Cardiac muscle cell (in vitro differentiated cells and primary cell): Measurements from ENCODE around the gene TPRKB. TPM values are rescaled to one million over a fixed set of nuclear protein-coding genes. Genes with fewer than 3 reads are reported as not detected.
"Not testable (repeated sequence)": the region's sequence is repeated elsewhere in the genome, so short reads cannot be mapped to it uniquely, and the experiment has no call there.

Experiments used
- DNase-seq, 2 donors: peaks; one replicate each; pipeline versions ENCODE4 v3.0.0 to v3.0.0-alpha.2; 2010 to 2017; ENCODE audit warnings: low read depth in 1 of 2, low spot score in 1 of 2
- H3K27ac ChIP-seq: fragments of 200-600 bp; sonication (generic); 2 replicates; pipeline ENCODE4 v1.5.1; 2016
- H3K27me3 ChIP-seq: fragments of 200-600 bp; sonication (generic); 2 replicates; pipeline ENCODE4 v1.6.0; 2016; ENCODE audit warnings: control low read depth
- H3K36me3 ChIP-seq: fragments of 200-600 bp; sonication (generic); 2 replicates; pipeline ENCODE4 v1.5.1; 2016; ENCODE audit warnings: control low read depth
- H3K4me1 ChIP-seq: fragments of 200-600 bp; sonication (generic); 2 replicates; pipeline ENCODE4 v1.8.1; 2017; ENCODE audit warnings: low read depth, mild to moderate bottlenecking, mixed run types
- H3K4me3 ChIP-seq: fragments of 200-600 bp; sonication (generic); 2 replicates; pipeline ENCODE4 v1.5.1; 2016; ENCODE audit warnings: mild to moderate bottlenecking
- H3K9me3 ChIP-seq: fragments of 200-600 bp; sonication (generic); 2 replicates; pipeline ENCODE4 v1.5.1; 2017; ENCODE audit warnings: low read depth, mild to moderate bottlenecking, control low read depth
- CTCF ChIP-seq: IDR thresholded peaks from 2 replicates; pipeline ENCODE4 v1.5.1; 2012; ENCODE audit warnings: low read depth, mild to moderate bottlenecking, low read length
- polyA plus RNA-seq: library from polyadenylated mRNA; unstranded; fragments of >200 nt; fragmentation: Nextera tagmentation; extraction: Ambion mirVana; gene quantifications from 2 replicates; pipeline ENCODE4 v1.2.1, GENCODE V29; 2016
- total RNA-seq: library from RNA; depleted of rRNA; stranded (reverse); fragments of >200 nt; gene quantifications from 2 replicates; pipeline ENCODE4 v1.2.3, GENCODE V29; 2016

The TPRKB gene
- total and polyA plus RNA-seq, 2 experiments from 2014 or later = 12.9 to 63.1 TPM

- no peaks in the 10 kb centered on the region for H3K27me3 ChIP-seq
- no peak for TF ChIP-seq CTCF
- H3K4me3 ChIP-seq = peak overlapping the region; percentile 78
- H3K36me3 ChIP-seq = peaks cover 14% of the 10 kb centered on the region
- peak overlapping the region; percentile 46 for H3K27ac ChIP-seq
- H3K4me1 ChIP-seq = peaks cover 8% of the 10 kb centered on the region
- no peaks in the 10 kb centered on the region for H3K9me3 ChIP-seq
- DNase-seq = no peak
These were observed 767 bp downstream of the TPRKB start for GRCh38 chr2:73736378-73736777.

- H3K4me1 ChIP-seq = peaks cover 3% of the 10 kb centered on the region
- H3K27me3 ChIP-seq = no peaks in the 10 kb centered on the region
- no peak overlapping the region for H3K4me3 ChIP-seq
- no peak overlapping the region for H3K27ac ChIP-seq
- H3K9me3 ChIP-seq = no peaks in the 10 kb centered on the region
- peaks cover 24% of the 10 kb centered on the region for H3K36me3 ChIP-seq
- DNase-seq = no peak
- TF ChIP-seq CTCF = no peak
These were observed 6.3 kb downstream of the TPRKB start for GRCh38 chr2:73730810-73731209.

GRCh38 chr2:73728711-73729110, 8.4 kb downstream of the TPRKB start:
- Histone ChIP-seq H3K27ac (no peak overlapping the region), H3K9me3 (no peaks in the 10 kb centered on the region), H3K4me3 (no peak overlapping the region), H3K36me3 (peaks cover 21% of the 10 kb centered on the region), H3K4me1 (no peaks in the 10 kb centered on the region), H3K27me3 (no peaks in the 10 kb centered on the region)
- TF ChIP-seq CTCF = no peak
- DNase-seq = no peak

GRCh38 chr2:73728043-73728442, 9.1 kb downstream of the TPRKB start:
- H3K4me1 ChIP-seq = no peaks in the 10 kb centered on the region
- H3K4me3 ChIP-seq = no peak overlapping the region
- no peaks in the 10 kb centered on the region for H3K9me3 ChIP-seq
- no peaks in the 10 kb centered on the region for H3K27me3 ChIP-seq
- no peak for TF ChIP-seq CTCF
- H3K36me3 ChIP-seq = peaks cover 21% of the 10 kb centered on the region
- no peak for DNase-seq
- no peak overlapping the region for H3K27ac ChIP-seq

- H3K9me3 ChIP-seq, H3K4me3 ChIP-seq, H3K4me1 ChIP-seq: not testable (repeated sequence)
These were observed 10.5 kb downstream of the TPRKB start for GRCh38 chr2:73726657-73727056.

GRCh38 chr2:73718851-73719621, 18.1 kb downstream of the TPRKB start:
- Histone ChIP-seq H3K27me3 (no peaks in the 10 kb centered on the region), H3K4me1 (no peaks in the 10 kb centered on the region), H3K4me3 (no peak overlapping the region), H3K9me3 (no peaks in the 10 kb centered on the region), H3K27ac (no peak overlapping the region), H3K36me3 (no peaks in the 10 kb centered on the region)
- no peak for DNase-seq
- no peak for TF ChIP-seq CTCF

More at GRCh38 chr2:73726657-73727056, 10.5 kb downstream of the TPRKB start:
- not testable (repeated sequence) for DNase-seq, H3K27me3 ChIP-seq, H3K27ac ChIP-seq
- peaks cover 13% of the 10 kb centered on the region for H3K36me3 ChIP-seq
